HG03066 (cell line): ENCODE results near the gene ABCC4.

Experiments used
- ATAC-seq: cut with Tn5 transposase; IDR thresholded peaks from one replicate; pipeline ENCODE4 v1.9.1; 2021; ENCODE audit warnings: low read depth; ENCODE audit not compliant: unreplicated experiment

The ABCC4 gene

GRCh38 chr13:95261956-95262355, 39.3 kb downstream of the ABCC4 start:
- no peak for ATAC-seq

- ATAC-seq, result peak; percentile 45
Observed at GRCh38 chr13:95260031-95260525, 41.2 kb downstream of the ABCC4 start.

GRCh38 chr13:95258619-95259194, 42.5 kb downstream of the ABCC4 start:
- ATAC-seq, result peak; percentile 44

GRCh38 chr13:95258098-95258497, 43.2 kb downstream of the ABCC4 start:
- no peak for ATAC-seq

- no peak for ATAC-seq
Observed at GRCh38 chr13:95256091-95256490, 45.2 kb downstream of the ABCC4 start.

- no peak for ATAC-seq
Observed at GRCh38 chr13:95255072-95255732, 46.0 kb downstream of the ABCC4 start.

GRCh38 chr13:95254339-95254738, 46.9 kb downstream of the ABCC4 start:
- no peak for ATAC-seq

GRCh38 chr13:95253033-95253432, 48.2 kb downstream of the ABCC4 start:
- no peak for ATAC-seq

- peak; percentile 41 for ATAC-seq
Observed at GRCh38 chr13:95251641-95252040, 49.6 kb downstream of the ABCC4 start.

- ATAC-seq, result peak; percentile 43
Observed at GRCh38 chr13:95250961-95251360, 50.3 kb downstream of the ABCC4 start.

- ATAC-seq, result no peak
Observed at GRCh38 chr13:95248953-95249352, 52.3 kb downstream of the ABCC4 start.

- no peak for ATAC-seq
Observed at GRCh38 chr13:95247852-95248251, 53.4 kb downstream of the ABCC4 start.

- no peak for ATAC-seq
Observed at GRCh38 chr13:95247171-95247570, 54.1 kb downstream of the ABCC4 start.

- no peak for ATAC-seq
Observed at GRCh38 chr13:95246292-95247082, 54.8 kb downstream of the ABCC4 start.

GRCh38 chr13:95245071-95245470, 56.2 kb downstream of the ABCC4 start:
- peak; percentile 82 for ATAC-seq

GRCh38 chr13:95243207-95243606, 58.0 kb downstream of the ABCC4 start:
- no peak for ATAC-seq

GRCh38 chr13:95241321-95241720, 59.9 kb downstream of the ABCC4 start:
- no peak for ATAC-seq

- ATAC-seq, result peak; percentile 60
Observed at GRCh38 chr13:95239283-95239682, 62.0 kb downstream of the ABCC4 start.

GRCh38 chr13:95237310-95237870, 63.9 kb downstream of the ABCC4 start:
- ATAC-seq, result no peak

- ATAC-seq, result no peak
Observed at GRCh38 chr13:95236774-95237173, 64.5 kb downstream of the ABCC4 start.

GRCh38 chr13:95235974-95236373, 65.3 kb downstream of the ABCC4 start:
- no peak for ATAC-seq
